Prostate gland (tissue), 2 donors: ENCODE measurements around the gene PLA2G12A. TPM values are rescaled to one million over a fixed set of nuclear protein-coding genes. Genes with fewer than 3 reads are reported as not detected.
A peak's percentile ranks its signal among the peaks of the same experiment; 100 is the strongest.

Experiments
- DNase-seq: peaks from one replicate; pipeline ENCODE4 v3.0.0-alpha.2; 2019; ENCODE audit warnings: low spot score
- H3K27ac ChIP-seq, 2 donors: fragments of 200-600 bp; sonication (generic); 2 replicates each; pipeline ENCODE4 v1.5.1; 2017 to 2019
- H3K27me3 ChIP-seq: fragments of 200-600 bp; sonication (generic); replicated peaks from 2 replicates; pipeline ENCODE4 v1.5.1; 2019; ENCODE audit not compliant: insufficient read depth
- H3K36me3 ChIP-seq, 2 donors: fragments of 200-600 bp; sonication (generic); 1 replicate in 1 of 2; 2 replicates in 1 of 2; pipeline versions ENCODE4 v1.5.1 to v1.8.1; 2017 to 2019
- H3K4me1 ChIP-seq: fragments of 200-600 bp; sonication (generic); replicated peaks from 2 replicates; pipeline ENCODE4 v1.5.1; 2019
- H3K4me3 ChIP-seq, 2 donors: fragments of 200-600 bp; sonication (generic); 2 replicates each; pipeline ENCODE4 v1.5.1; 2017 to 2019
- H3K9me3 ChIP-seq: fragments of 200-600 bp; sonication (generic); 2 replicates; pipeline ENCODE4 v1.5.1; 2017
- POLR2A ChIP-seq: fragments of 450-650 bp; IDR thresholded peaks from one replicate; pipeline ENCODE4 v1.6.1; 2016; ENCODE audit warnings: antibody characterized with exemption, mild to moderate bottlenecking
- POLR2AphosphoS5 ChIP-seq: sonication (generic); formaldehyde crosslinking; IDR thresholded peaks from one replicate; pipeline ENCODE4 v1.6.1; 2017; ENCODE audit warnings: antibody characterized with exemption
- WGBS: methylation state at CpG from one replicate; pipeline ENCODE4 v1.1.5; 2018; 5-methylcytosine and 5-hydroxymethylcytosine counted together
- intact Hi-C: fragments of 100-400 bp; cut with DNase I; formaldehyde crosslinking; loops from one replicate; pipeline ENCODE4 v1.14.2; 2022
- total RNA-seq, 2 donors: library from RNA; depleted of rRNA; stranded (reverse); fragments of >200 nt; gene quantifications; one replicate each; pipeline ENCODE4 v1.1.0, GENCODE V29; 2016
- TF ChIP-seq, protein P1 (sequence below), 4 experiments: fragments of 200-600 bp in 2 of 4; fragments of 450-650 bp in 2 of 4; sonication (generic) in 2 of 4; IDR thresholded peaks; 1 replicate in 3 of 4; 2 replicates in 1 of 4; pipeline ENCODE4 v1.5.1; 2016 to 2019; ENCODE audit warnings: antibody characterized with exemption in 4 of 4, mild to moderate bottlenecking in 2 of 4, moderate library complexity in 2 of 4

Gene PLA2G12A
- total RNA-seq, 2 donors from 2014 or later, result 20.2 to 122 TPM

- Histone ChIP-seq H3K27ac (peak overlapping the region; percentile 87), H3K9me3 (no peaks in the 10 kb centered on the region), H3K4me1 (peaks cover 6% of the 10 kb centered on the region), H3K4me3 (peak overlapping the region; percentile 71 to 75), H3K27me3 (no peaks in the 10 kb centered on the region), H3K36me3 (no peaks in the 10 kb centered on the region)
- intact Hi-C loops, result no loop called here
- no peak for TF ChIP-seq POLR2AphosphoS5
- TF ChIP-seq, protein P1, sequence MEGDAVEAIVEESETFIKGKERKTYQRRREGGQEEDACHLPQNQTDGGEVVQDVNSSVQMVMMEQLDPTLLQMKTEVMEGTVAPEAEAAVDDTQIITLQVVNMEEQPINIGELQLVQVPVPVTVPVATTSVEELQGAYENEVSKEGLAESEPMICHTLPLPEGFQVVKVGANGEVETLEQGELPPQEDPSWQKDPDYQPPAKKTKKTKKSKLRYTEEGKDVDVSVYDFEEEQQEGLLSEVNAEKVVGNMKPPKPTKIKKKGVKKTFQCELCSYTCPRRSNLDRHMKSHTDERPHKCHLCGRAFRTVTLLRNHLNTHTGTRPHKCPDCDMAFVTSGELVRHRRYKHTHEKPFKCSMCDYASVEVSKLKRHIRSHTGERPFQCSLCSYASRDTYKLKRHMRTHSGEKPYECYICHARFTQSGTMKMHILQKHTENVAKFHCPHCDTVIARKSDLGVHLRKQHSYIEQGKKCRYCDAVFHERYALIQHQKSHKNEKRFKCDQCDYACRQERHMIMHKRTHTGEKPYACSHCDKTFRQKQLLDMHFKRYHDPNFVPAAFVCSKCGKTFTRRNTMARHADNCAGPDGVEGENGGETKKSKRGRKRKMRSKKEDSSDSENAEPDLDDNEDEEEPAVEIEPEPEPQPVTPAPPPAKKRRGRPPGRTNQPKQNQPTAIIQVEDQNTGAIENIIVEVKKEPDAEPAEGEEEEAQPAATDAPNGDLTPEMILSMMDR (IDR thresholded peaks at IDR 0.05), result no peak
- no peak for TF ChIP-seq POLR2A
- WGBS, result 3% methylated on average over 19 of the region's 25 CpGs
- DNase-seq, result no peak
Measured at GRCh38 chr4:109729117-109729717, 653 bp downstream of the PLA2G12A start.

DNA sequence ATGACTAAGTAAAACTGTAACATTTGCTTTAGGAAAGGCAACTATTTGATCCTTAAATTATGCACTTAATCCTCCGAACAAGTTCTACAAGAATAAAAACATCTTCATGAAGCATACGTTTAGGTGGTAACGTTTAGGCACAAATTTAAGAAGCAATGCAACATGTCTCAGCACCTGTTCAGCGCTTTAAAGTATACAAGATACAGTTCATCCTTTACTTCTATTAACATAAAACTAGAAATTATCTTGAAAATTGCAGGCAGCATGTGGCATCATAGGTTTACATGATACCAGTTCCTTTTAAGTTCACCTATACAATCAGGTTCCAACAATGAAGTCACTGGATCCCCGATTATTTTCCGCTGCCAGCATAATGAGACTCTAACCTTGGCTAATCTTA lies 1.5 kb downstream of the PLA2G12A start:
- Histone ChIP-seq H3K4me3 (peak overlapping the region in 1 of 2 donors; percentile 75), H3K9me3 (no peaks in the 10 kb centered on the region), H3K27ac (peak overlapping the region; percentile 87), H3K27me3 (no peaks in the 10 kb centered on the region), H3K4me1 (no peaks in the 10 kb centered on the region), H3K36me3 (no peaks in the 10 kb centered on the region)
- WGBS, result 53% methylated on average over 6 of the region's 6 CpGs
- intact Hi-C loops, result no loop called here
- TF ChIP-seq, protein P1 (IDR thresholded peaks at IDR 0.05), result no peak
- TF ChIP-seq POLR2A, result no peak
- no peak for TF ChIP-seq POLR2AphosphoS5
- DNase-seq, result no peak

DNA sequence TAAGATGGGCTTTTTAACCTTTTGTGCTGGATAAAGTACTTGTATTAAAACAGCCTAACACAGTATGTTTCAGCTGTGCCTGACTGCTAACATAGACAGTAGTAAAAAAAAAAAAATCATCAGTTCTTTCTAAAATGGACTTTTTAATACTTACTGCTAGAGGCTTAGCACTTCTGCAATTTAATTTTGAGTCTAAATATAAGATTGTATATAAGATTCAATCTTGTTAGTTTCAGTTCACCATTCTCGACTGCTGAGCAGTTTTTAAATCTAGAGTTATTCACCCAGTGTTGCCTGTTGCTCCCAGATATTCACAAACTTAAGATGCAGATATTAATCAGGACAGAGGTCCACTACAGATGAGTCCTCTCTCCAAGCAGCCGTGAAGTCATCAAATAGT lies 6.8 kb downstream of the PLA2G12A start:
- H3K27me3 ChIP-seq, result no peaks in the 10 kb centered on the region
- WGBS, result 87% methylated on average over 2 of the region's 2 CpGs
- H3K27ac ChIP-seq, result no peak overlapping the region
- TF ChIP-seq, protein P1 (IDR thresholded peaks at IDR 0.05), result no peak
- TF ChIP-seq POLR2A (no peak), POLR2AphosphoS5 (no peak)
- no peak overlapping the region for H3K4me3 ChIP-seq
- H3K36me3 ChIP-seq, result no peaks in the 10 kb centered on the region
- no peaks in the 10 kb centered on the region for H3K9me3 ChIP-seq
- intact Hi-C loops, result no loop called here
- no peaks in the 10 kb centered on the region for H3K4me1 ChIP-seq
- no peak for DNase-seq

- Histone ChIP-seq H3K36me3 (no peaks in the 10 kb centered on the region), H3K27ac (no peak overlapping the region), H3K27me3 (no peaks in the 10 kb centered on the region), H3K4me1 (no peaks in the 10 kb centered on the region), H3K9me3 (no peaks in the 10 kb centered on the region), H3K4me3 (no peak overlapping the region)
- no peak for DNase-seq
- TF ChIP-seq POLR2AphosphoS5, result no peak
- TF ChIP-seq, protein P1 (IDR thresholded peaks at IDR 0.05), result no peak
- no peak for TF ChIP-seq POLR2A
- intact Hi-C loops, result no loop called here
Measured at GRCh38 chr4:109722357-109722756, 7.5 kb downstream of the PLA2G12A start.

- no peak for DNase-seq
- H3K4me1 ChIP-seq, result no peaks in the 10 kb centered on the region
- intact Hi-C loops, result no loop called here
- H3K9me3 ChIP-seq, result no peaks in the 10 kb centered on the region
- no peak for TF ChIP-seq POLR2A
- TF ChIP-seq, protein P1 (IDR thresholded peaks at IDR 0.05), result no peak
- no peak for TF ChIP-seq POLR2AphosphoS5
- no peak overlapping the region for H3K4me3 ChIP-seq
- no peaks in the 10 kb centered on the region for H3K27me3 ChIP-seq
- WGBS, result 94% methylated on average over 7 of the region's 7 CpGs
- H3K27ac ChIP-seq, result no peak overlapping the region
- no peaks in the 10 kb centered on the region for H3K36me3 ChIP-seq
Measured at GRCh38 chr4:109721033-109721432, 8.8 kb downstream of the PLA2G12A start.
